Naive B cell (primary cell): ENCODE results near the gene PKDREJ. TPM values are rescaled to one million over a fixed set of nuclear protein-coding genes. Genes with fewer than 3 reads are reported as not detected.

ENCODE experiments used
- ATAC-seq, 2 donors: fragments of 150-1000 bp; cut with Tn5 transposase; 2 replicates each; pipeline ENCODE4 v1.10.0; 2021; ENCODE audit warnings: low read depth in 2 of 2, mild to moderate bottlenecking in 2 of 2, moderate library complexity in 2 of 2
- DNase-seq: peaks from one replicate; pipeline ENCODE4 v3.0.0; 2022
- H3K27ac Mint-ChIP-seq, 6 donors: one replicate each; pipeline ENCODE4 v1.8.0; 2020 to 2022; ENCODE audit warnings: mild to moderate bottlenecking in 6 of 6, mixed read lengths in 6 of 6, moderate library complexity in 5 of 6, inconsistent platforms in 2 of 6
- H3K27me3 Mint-ChIP-seq, 3 donors: one replicate each; pipeline ENCODE4 v1.8.0; 2021 to 2022; ENCODE audit warnings: mixed read lengths in 3 of 3, mild to moderate bottlenecking in 1 of 3
- H3K36me3 Mint-ChIP-seq, 2 donors: one replicate each; pipeline ENCODE4 v1.8.0; 2020 to 2022; ENCODE audit warnings: mixed read lengths in 2 of 2, inconsistent platforms in 1 of 2, mild to moderate bottlenecking in 1 of 2
- H3K4me1 Mint-ChIP-seq, 3 donors: one replicate each; pipeline ENCODE4 v1.8.0; 2020 to 2022; ENCODE audit warnings: mixed read lengths in 3 of 3, inconsistent platforms in 1 of 3, mild to moderate bottlenecking in 1 of 3, moderate library complexity in 1 of 3
- H3K4me3 Mint-ChIP-seq, 8 donors: one replicate each; pipeline ENCODE4 v1.8.0; 2020 to 2022; ENCODE audit warnings: mild to moderate bottlenecking in 8 of 8, mixed read lengths in 8 of 8, moderate library complexity in 8 of 8, inconsistent platforms in 2 of 8
- H3K9me3 Mint-ChIP-seq, 7 donors: one replicate each; pipeline ENCODE4 v1.8.0; 2020 to 2022; ENCODE audit warnings: mixed read lengths in 7 of 7, mild to moderate bottlenecking in 5 of 7, inconsistent platforms in 2 of 7, moderate library complexity in 1 of 7
- polyA plus RNA-seq, 6 donors: library from polyadenylated mRNA; unstranded; fragments of 300-500 nt; fragmentation: Illumina TruSeq; gene quantifications; one replicate each; pipeline ENCODE4 v1.2.3, GENCODE V29; 2021; ENCODE audit warnings: low read depth in 6 of 6

The PKDREJ gene
- polyA plus RNA-seq, 6 donors from 2014 or later = 0.03 to 0.15 (median 0.06) TPM; not detected in 2

DNA sequence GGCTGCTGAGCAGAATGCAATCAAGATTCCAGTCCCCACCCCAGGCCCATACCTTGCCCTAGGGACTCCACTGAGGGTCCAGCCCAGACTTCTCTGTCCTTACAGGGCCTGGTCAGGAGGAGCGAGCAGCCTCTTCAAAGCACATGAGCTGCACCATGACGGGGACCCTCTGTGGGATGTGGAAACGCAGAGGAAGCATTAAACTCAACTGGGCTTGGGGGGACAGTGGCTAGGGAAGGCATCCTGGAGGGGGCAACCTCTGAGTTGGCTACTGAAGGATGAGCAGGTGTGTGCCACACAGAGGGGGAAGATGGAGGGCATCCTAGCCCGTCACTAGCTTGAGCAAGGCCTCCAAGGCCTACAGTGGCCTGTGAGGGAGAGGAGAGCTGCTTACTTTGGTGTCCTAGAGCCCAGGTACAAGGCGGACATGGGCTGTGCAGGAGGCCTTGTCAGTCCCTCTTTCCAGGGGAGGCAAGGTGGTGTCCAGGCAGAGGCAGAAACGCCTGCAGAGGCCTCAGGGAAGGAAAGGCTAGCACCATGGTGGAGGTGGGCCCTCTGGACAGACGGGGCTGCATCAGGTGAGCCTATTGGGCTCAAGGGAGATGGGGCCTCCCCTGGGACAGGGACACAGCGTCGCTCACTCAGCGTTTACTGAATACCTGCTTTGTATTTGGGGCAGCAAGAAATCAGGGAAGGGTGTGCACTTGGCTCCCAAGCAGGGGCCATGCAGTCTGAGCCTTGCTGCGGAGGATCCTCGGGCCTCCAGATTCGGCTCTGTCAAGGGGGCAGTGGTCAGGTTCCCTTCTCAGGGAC is 18.9 kb upstream of the PKDREJ start:
- peaks cover 0 to 16% of the 10 kb centered on the region in 2 donors for H3K36me3 Mint-ChIP-seq

DNA sequence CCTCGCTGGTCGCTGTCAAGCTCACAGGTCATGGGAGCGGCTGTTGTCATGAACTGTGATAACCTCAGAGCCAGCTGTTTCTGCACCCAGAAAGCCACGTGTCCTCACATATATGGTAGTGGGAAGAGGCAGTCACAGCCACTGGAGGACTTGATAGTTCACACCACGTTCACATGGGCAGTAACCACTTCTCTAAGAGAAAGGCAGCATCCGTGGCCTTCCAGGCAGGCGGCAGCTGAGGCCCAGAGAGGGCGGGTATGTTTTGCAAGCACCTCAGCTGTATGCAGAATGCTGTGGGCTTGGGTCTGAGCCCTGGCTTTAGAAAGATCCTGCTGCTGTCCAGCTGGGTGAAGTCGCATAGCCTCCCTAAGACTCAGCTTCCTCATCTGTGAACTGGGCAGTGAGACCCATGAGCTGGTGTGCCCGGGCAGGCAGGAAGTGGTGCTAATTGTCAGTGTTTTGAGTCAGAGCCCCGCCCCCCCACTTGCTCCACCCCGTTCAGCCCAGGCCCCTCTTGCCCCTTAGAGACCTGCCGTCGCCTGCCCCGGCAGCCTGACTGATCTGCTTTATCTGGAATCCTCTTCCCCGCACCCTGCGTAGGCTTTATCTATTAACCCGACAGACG is 18.0 kb upstream of the PKDREJ start:
- Mint-ChIP-seq H3K4me1 (peaks cover 2 to 14% (median 11%) of the 10 kb centered on the region in 3 donors), H3K9me3 (no peaks in the 10 kb centered on the region), H3K27me3 (no peaks in the 10 kb centered on the region), H3K4me3 (no peak overlapping the region), H3K36me3 (peaks cover 0 to 16% of the 10 kb centered on the region in 2 donors), H3K27ac (no peak overlapping the region)
- ATAC-seq (peak; percentile 45 to 83), DNase-seq (no peak)

More for the DNA sequence above, 18.9 kb upstream of the PKDREJ start:
- Mint-ChIP-seq H3K27me3 (no peaks in the 10 kb centered on the region), H3K9me3 (no peaks in the 10 kb centered on the region), H3K27ac (no peak overlapping the region), H3K4me1 (peaks cover 7 to 18% (median 11%) of the 10 kb centered on the region in 3 donors), H3K4me3 (no peak overlapping the region)
- no peak for ATAC-seq
- DNase-seq = no peak

DNA sequence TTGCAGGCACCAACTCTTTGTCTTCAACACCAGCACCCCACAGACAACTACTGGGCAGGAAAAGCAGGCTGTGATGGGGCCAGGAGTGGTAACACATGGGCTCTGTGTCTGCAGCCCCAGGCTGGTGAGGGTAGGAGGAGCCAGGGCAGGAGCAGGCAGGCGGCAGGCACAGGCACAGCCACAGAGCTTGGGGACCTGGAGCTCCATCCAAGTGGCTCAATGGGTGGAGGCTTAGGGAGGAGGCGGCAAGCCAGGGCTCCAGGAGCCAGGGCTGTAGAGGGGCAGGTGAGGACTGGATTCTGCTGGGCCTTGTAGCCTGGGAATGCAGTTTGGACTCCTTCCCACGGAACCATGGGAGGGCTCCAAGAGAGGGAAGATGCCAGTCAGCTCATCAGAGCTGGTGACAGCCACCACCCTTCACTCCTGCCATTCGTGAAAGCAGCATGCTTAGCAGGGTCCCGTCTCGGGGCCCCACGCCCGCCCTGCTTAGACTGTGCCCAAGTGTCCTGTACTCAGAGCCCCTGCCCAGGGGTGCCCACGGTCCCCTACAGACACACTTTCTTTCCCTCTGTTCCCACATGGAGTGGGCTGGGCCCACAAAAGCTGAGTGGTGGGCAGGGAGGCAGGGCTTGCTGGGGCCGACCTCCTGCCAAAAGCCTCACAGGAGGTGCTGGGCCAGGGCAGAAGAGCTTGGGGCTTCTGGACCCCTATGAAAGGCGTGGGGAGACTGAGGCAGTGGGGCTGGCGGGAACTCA is 17.1 kb upstream of the PKDREJ start:
- no peak for ATAC-seq
- H3K4me1 Mint-ChIP-seq = peaks cover 0 to 11% (median 11%) of the 10 kb centered on the region in 3 donors
- H3K36me3 Mint-ChIP-seq = peaks cover 8 to 25% of the 10 kb centered on the region in 2 donors
- no peak for DNase-seq
- H3K4me3 Mint-ChIP-seq = peak overlapping the region in 1 of 8 donors; percentile 47
- no peaks in the 10 kb centered on the region for H3K27me3 Mint-ChIP-seq
- H3K27ac Mint-ChIP-seq = peak overlapping the region in 1 of 6 donors; percentile 76
- peaks cover 0 to 1% (median 0%) of the 10 kb centered on the region in 7 donors for H3K9me3 Mint-ChIP-seq

DNA sequence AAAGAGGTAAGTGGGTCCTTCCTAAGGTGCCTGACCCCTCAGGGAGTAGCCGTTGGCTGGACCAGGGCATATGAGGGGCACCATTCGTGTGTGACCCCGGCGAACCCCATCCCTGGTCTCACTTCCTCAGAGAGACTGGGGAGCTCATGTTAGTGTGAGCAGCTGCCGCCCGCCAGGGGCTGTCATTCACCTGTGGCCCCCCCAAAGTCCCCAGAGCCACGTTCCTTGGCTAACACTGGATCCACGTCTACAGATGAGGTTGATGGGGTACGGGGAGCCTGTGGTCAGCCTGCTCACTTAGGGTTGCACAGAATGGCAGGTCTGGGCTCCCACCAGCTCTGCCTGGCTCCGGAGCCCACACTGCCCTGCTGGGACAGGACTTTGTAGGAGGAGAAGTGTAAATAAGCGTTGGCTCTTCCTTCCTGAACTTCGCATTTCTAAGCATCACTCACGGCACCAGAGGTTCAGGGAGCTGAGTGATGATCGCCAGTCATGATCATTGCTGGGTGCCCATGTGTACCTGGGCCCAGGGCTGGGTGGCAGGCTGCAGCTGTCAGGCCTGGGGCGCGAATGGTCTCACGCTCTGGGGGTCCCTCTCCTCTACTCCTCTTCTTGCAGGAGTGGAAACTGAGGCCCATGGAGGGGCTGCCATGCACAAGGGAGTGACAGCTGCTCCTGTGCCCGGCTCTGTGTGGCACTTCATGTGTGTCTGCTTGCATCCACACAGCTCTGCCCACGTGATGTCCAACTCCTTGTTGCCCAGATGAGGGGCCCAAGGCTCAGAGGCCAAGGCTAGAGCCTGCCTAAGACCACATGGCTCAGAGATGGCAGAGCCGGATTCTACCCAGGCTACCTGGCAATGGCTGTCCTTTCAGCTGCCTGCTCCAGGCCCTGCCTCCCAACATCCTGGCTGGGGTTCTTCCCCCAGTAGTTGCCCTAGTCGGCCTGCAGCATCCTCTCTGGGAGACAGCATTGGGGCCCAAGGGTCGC is 15.8 kb upstream of the PKDREJ start:
- Mint-ChIP-seq H3K27me3 (no peaks in the 10 kb centered on the region), H3K4me1 (peaks cover 0 to 11% (median 11%) of the 10 kb centered on the region in 3 donors), H3K27ac (no peak overlapping the region), H3K36me3 (peaks cover 11 to 27% of the 10 kb centered on the region in 2 donors), H3K4me3 (peak overlapping the region in 1 of 8 donors; percentile 25), H3K9me3 (peaks cover 0 to 1% (median 0%) of the 10 kb centered on the region in 7 donors)
- DNase-seq (no peak), ATAC-seq (no peak)

DNA sequence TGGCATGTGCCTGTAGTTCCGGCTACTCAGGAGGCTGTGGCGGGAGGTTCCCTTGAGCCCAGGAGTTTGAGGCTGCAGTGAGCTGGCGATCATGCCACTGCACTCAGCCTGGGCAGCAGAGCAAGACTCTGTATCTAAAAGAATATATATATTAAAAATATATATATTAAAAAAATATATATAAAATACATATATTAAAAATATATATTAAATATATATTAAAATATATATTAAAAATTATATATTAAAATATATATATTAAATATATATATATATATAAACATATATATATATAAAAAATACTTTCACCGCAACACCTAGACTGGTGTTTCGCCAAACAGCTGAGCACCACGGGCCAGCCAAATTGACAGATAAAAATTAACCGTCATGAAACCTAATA is 13.4 kb upstream of the PKDREJ start:
- ATAC-seq (no peak), DNase-seq (no peak)
- Mint-ChIP-seq H3K9me3 (peaks cover 0 to 1% (median 0%) of the 10 kb centered on the region in 7 donors), H3K4me3 (no peak overlapping the region), H3K36me3 (peaks cover 11 to 20% of the 10 kb centered on the region in 2 donors), H3K27ac (peak overlapping the region in 1 of 6 donors; percentile 27), H3K27me3 (no peaks in the 10 kb centered on the region), H3K4me1 (peaks cover 0 to 11% (median 8%) of the 10 kb centered on the region in 3 donors)

DNA sequence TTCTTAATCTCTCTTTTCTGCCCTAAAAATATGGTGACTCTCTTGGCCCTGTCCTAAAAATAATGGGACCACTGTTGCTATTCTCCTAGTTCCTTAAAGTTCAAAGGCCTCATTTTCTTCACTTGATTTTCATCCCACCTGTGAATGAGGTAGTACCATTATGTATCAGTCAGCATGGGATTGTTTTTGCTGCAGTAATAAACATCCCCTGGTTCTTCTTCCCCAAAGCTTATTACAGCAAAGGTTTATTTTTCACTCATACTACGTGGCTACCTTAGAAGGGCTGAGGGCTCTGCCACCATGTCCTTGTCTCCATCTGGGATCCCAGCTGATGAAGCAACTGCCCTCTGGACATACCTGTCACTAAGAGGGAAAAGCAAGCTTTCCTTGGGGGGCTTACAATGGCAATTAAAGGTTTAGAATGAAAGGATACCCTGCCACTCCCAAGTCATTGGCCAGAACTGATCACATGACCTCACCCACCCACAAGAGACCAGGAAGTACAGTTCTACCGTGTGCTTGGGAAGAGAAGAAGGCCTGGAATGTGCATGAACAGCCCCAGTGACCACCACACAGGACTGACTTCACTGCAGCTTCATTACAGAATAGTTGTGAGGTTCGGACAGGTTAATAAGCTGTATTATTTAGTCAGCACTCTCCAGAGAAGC is 12.4 kb upstream of the PKDREJ start:
- peaks cover 0 to 1% (median 0%) of the 10 kb centered on the region in 7 donors for H3K9me3 Mint-ChIP-seq
- no peaks in the 10 kb centered on the region for H3K27me3 Mint-ChIP-seq
- no peak overlapping the region for H3K4me3 Mint-ChIP-seq
- peaks cover 11 to 20% of the 10 kb centered on the region in 2 donors for H3K36me3 Mint-ChIP-seq
- H3K27ac Mint-ChIP-seq = no peak overlapping the region
- ATAC-seq = no peak
- no peak for DNase-seq
- peaks cover 0 to 11% (median 8%) of the 10 kb centered on the region in 3 donors for H3K4me1 Mint-ChIP-seq

DNA sequence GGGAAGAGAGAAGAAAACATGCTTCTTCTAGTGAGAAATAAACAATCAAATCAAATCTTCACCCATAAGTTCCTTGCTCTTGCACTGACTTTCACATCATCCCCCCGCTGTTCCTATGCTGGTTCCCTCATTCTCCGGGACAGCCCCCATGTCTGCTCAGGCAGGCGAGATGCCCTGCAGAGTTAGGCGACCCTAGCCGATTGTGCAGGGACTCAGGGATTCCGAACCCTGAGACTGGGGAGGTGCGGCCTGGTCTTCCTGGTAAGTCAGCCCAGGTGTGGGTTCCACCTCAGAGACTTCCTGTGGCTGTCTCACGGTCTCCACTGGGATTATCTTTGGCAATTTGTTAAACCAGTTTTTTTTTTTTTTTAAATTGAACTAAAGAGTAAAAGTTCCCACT is 11.2 kb upstream of the PKDREJ start:
- DNase-seq (no peak), ATAC-seq (no peak)
- peaks cover 0 to 15% (median 4%) of the 10 kb centered on the region in 3 donors for H3K4me1 Mint-ChIP-seq
- H3K9me3 Mint-ChIP-seq = peaks cover 0 to 1% (median 0%) of the 10 kb centered on the region in 7 donors
- peaks cover 11 to 20% of the 10 kb centered on the region in 2 donors for H3K36me3 Mint-ChIP-seq
- no peak overlapping the region for H3K27ac Mint-ChIP-seq
- no peaks in the 10 kb centered on the region for H3K27me3 Mint-ChIP-seq
- H3K4me3 Mint-ChIP-seq = no peak overlapping the region

DNA sequence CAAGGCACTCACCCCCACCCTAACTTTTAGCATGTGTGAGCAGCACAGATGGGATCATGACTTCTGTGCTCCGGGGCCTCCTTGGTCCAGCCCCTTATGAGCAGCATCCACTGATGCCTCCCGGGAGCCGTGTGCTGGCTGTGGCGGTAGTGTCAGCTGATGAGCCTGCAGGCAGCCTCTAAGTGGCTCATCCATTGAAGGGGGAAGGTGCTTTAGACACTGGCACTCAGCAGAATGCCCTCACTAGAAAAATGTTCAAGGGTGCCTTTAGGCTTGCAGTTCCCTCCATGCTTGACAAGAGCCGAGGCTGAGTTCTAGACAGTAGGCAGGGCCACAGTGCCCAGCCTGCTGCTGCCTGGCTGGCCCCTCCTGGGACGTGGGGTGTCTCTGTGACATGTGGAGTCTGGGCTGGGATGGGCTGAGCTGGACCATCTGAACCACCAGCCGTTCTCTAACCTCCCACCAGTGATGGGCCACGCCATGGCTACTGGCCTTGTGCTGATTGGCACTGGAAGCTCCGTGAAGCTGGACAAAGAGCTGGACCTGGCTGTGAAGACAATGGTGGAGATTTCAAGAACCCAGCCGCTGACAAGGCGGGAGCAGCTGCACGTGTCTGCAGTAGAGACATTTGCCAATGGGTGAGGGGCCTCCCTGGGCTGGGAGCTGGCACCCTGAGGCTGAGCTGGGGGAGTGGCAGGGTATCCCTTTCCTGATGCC is 10.4 kb upstream of the PKDREJ start:
- Mint-ChIP-seq H3K4me1 (peaks cover under 1 to 8% (median 4%) of the 10 kb centered on the region in 3 donors), H3K36me3 (peaks cover 11 to 20% of the 10 kb centered on the region in 2 donors), H3K9me3 (peaks cover 0 to 1% (median 0%) of the 10 kb centered on the region in 7 donors), H3K27ac (no peak overlapping the region), H3K4me3 (no peak overlapping the region), H3K27me3 (no peaks in the 10 kb centered on the region)
- DNase-seq (no peak), ATAC-seq (no peak)

DNA sequence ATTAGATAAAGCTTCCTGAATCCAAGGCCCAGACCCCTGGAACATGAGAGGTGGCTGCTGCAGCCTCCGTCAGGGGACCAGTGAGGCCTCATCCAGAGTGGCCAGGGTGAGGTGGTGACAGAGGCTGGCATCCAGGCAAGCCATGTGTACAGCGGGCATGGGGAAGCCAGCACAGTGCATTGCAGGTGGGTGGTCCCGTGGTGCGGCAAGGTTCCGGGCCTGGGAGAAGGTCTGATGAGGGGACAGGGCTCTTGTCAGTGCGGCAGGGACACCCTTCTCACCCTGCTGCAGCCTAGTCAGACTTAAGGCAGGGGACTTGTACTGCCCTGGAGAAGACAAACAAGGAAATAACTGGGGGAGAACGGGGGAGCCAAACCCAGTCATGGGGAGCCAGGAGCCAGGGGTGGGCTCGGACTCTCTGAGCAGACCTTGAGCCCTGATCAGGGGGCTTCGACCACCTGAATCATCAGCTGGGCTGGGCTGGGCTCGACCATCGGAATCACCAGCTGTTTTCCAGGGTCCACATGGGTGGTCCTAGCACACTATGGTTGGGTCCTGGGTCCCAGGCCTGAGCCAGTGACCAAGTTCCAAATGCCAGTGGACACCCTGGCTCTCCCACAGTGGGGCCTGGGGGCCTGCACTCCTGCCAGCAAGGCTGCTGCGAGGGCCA is 9.8 kb upstream of the PKDREJ start:
- H3K4me3 Mint-ChIP-seq = no peak overlapping the region
- peaks cover 11 to 14% of the 10 kb centered on the region in 2 donors for H3K36me3 Mint-ChIP-seq
- ATAC-seq (no peak), DNase-seq (no peak)
- peaks cover 0 to 1% (median 0%) of the 10 kb centered on the region in 7 donors for H3K9me3 Mint-ChIP-seq
- no peak overlapping the region for H3K27ac Mint-ChIP-seq
- no peaks in the 10 kb centered on the region for H3K27me3 Mint-ChIP-seq
- peaks cover 7 to 9% (median 8%) of the 10 kb centered on the region in 3 donors for H3K4me1 Mint-ChIP-seq

DNA sequence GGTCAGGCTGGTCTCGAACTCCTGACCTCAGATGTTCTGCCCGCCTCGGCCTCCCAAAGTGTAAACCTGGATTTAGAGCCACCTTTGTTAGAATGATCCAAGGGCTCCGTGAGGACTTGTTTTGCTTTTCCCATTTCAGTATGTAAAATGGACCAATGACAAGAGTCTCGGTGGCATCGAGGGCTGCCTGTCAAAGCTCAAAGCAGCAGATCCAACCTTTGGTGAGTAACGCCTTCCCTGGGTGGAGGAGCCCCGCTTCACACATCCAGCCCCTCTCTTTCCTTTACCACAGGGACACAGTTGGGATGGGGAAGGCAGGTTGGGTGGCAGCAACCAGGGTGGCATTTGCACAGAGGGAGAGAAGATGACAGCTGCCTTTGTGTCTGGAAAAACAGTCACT is 9.1 kb upstream of the PKDREJ start:
- ATAC-seq (no peak), DNase-seq (no peak)
- no peak overlapping the region for H3K27ac Mint-ChIP-seq
- H3K36me3 Mint-ChIP-seq = peaks cover 11 to 14% of the 10 kb centered on the region in 2 donors
- no peak overlapping the region for H3K4me3 Mint-ChIP-seq
- peaks cover 10 to 13% (median 12%) of the 10 kb centered on the region in 3 donors for H3K4me1 Mint-ChIP-seq
- peaks cover 0 to 1% (median 0%) of the 10 kb centered on the region in 7 donors for H3K9me3 Mint-ChIP-seq
- H3K27me3 Mint-ChIP-seq = no peaks in the 10 kb centered on the region

DNA sequence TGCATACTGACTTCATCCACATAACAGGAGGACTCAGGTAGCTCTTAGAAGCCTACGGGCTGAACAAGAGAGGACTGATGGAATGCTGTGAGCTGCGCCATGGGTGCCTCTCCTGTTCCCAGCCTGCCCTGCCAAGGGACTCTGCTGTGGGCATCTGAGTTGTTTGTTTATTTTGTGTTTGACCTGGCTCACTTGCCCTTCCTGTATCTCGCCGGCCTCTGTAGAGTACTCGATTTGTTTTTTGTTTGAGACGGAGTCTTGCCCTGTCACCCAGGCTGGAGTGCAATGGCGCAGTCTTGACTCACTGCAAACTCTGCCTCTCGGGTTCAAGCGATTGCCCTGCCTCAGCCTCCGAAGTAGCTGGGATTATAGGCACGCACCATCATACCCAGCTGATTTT is 6.4 kb upstream of the PKDREJ start:
- H3K27me3 Mint-ChIP-seq = peaks cover 0 to 23% (median 15%) of the 10 kb centered on the region in 3 donors
- ATAC-seq (no peak), DNase-seq (no peak)
- peaks cover 0 to 11% (median 4%) of the 10 kb centered on the region in 7 donors for H3K9me3 Mint-ChIP-seq
- H3K27ac Mint-ChIP-seq = no peak overlapping the region
- peak overlapping the region in 6 of 8 donors; percentile 18 to 83 (median 44) for H3K4me3 Mint-ChIP-seq
- H3K36me3 Mint-ChIP-seq = peaks cover 0 to 5% of the 10 kb centered on the region in 2 donors
- H3K4me1 Mint-ChIP-seq = peaks cover 11 to 16% (median 14%) of the 10 kb centered on the region in 3 donors
